Neural crest cell (in vitro differentiated cells): ENCODE results near the gene MAP3K2. TPM values are rescaled to one million over a fixed set of nuclear protein-coding genes. Genes with fewer than 3 reads are reported as not detected.
"Not testable (repeated sequence)": the region's sequence is repeated elsewhere in the genome, so short reads cannot be mapped to it uniquely, and the experiment has no call there.

Source experiments
- DNase-seq: peaks from one replicate; pipeline ENCODE4 v3.0.0; 2021; ENCODE audit warnings: low read depth, mixed read lengths, low spot score
- H3K27ac Mint-ChIP-seq: one replicate; pipeline ENCODE4 v1.8.0; 2021; ENCODE audit warnings: mild to moderate bottlenecking, mixed read lengths; ENCODE audit not compliant: unreplicated experiment
- H3K27me3 Mint-ChIP-seq: 2 replicates; pipeline ENCODE4 v1.8.0; 2021; ENCODE audit warnings: low read depth, mild to moderate bottlenecking, mixed read lengths
- H3K36me3 Mint-ChIP-seq: 2 replicates; pipeline ENCODE4 v1.8.0; 2021; ENCODE audit warnings: low read depth, mild to moderate bottlenecking, mixed read lengths
- H3K4me1 Mint-ChIP-seq: 2 replicates; pipeline ENCODE4 v1.8.0; 2021; ENCODE audit warnings: mixed read lengths
- H3K4me3 Mint-ChIP-seq: one replicate; pipeline ENCODE4 v1.8.0; 2021; ENCODE audit warnings: mild to moderate bottlenecking, mixed read lengths
- H3K9me3 Mint-ChIP-seq: 2 replicates; pipeline ENCODE4 v1.8.0; 2021; ENCODE audit warnings: mixed read lengths
- total RNA-seq: library from RNA; stranded (reverse); gene quantifications from 2 replicates; pipeline ENCODE4 v1.2.1, GENCODE V29; 2021
- TF ChIP-seq, protein P1 (sequence below): fragments of 200-600 bp; sonication (generic); conservative IDR thresholded peaks from 2 replicates; pipeline ENCODE4 v1.5.0; 2021; ENCODE audit warnings: antibody characterized with exemption, mild to moderate bottlenecking

MAP3K2 gene
- total RNA-seq, 1 donor from 2014 or later: 35.1 TPM

- no peaks in the 10 kb centered on the region for H3K36me3 Mint-ChIP-seq
- TF ChIP-seq, protein P1, sequence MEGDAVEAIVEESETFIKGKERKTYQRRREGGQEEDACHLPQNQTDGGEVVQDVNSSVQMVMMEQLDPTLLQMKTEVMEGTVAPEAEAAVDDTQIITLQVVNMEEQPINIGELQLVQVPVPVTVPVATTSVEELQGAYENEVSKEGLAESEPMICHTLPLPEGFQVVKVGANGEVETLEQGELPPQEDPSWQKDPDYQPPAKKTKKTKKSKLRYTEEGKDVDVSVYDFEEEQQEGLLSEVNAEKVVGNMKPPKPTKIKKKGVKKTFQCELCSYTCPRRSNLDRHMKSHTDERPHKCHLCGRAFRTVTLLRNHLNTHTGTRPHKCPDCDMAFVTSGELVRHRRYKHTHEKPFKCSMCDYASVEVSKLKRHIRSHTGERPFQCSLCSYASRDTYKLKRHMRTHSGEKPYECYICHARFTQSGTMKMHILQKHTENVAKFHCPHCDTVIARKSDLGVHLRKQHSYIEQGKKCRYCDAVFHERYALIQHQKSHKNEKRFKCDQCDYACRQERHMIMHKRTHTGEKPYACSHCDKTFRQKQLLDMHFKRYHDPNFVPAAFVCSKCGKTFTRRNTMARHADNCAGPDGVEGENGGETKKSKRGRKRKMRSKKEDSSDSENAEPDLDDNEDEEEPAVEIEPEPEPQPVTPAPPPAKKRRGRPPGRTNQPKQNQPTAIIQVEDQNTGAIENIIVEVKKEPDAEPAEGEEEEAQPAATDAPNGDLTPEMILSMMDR: no peak
- H3K4me1 Mint-ChIP-seq: peaks cover 10% of the 10 kb centered on the region
- no peak overlapping the region for H3K27ac Mint-ChIP-seq
- no peak for DNase-seq
- H3K4me3 Mint-ChIP-seq: no peak overlapping the region
- H3K9me3 Mint-ChIP-seq: no peaks in the 10 kb centered on the region
- peaks cover 20% of the 10 kb centered on the region for H3K27me3 Mint-ChIP-seq
Measured at GRCh38 chr2:127411653-127412369, 24.0 kb upstream of the MAP3K2 start.

DNA sequence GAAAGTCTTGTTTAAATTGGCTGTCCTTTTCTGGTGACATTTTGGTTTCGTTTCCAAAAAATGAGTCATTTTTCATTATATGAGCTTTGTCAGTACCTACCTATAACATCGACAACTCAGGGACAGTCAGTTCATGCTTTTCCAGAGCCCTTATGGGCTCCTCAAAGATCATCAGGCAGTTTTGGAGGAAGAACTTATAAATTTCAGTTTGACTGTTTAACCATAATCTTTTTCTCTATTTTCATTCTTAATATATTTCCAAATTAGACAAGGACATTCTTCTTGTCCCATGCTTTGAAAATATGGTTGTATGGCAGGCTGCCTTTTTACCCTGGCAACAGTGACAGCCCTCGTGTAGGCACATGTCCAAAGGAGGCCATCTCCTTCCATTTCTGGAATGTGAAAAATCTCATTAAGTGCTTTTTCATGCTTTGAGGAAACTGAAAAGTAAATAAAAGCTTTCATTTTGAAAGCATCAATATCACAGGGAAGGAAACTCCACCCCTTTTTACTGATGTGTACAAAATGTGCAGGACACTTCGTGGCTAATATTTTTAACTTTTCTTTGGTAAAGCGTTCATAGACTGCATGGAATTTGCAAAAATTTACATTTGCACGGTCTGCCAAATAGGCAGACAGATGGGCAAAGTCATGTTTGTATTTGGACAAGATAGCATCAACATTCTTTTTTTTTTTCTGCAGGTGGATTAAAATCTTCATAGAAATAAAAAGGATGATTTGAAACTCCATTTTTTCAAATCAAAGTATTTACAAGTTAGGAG lies 23.3 kb upstream of the MAP3K2 start:
- Mint-ChIP-seq H3K27ac (no peak overlapping the region), H3K4me1 (peaks cover 3% of the 10 kb centered on the region), H3K36me3 (no peaks in the 10 kb centered on the region), H3K4me3 (no peak overlapping the region), H3K27me3 (peaks cover 13% of the 10 kb centered on the region), H3K9me3 (no peaks in the 10 kb centered on the region)
- TF ChIP-seq, protein P1: no peak
- no peak for DNase-seq

DNA sequence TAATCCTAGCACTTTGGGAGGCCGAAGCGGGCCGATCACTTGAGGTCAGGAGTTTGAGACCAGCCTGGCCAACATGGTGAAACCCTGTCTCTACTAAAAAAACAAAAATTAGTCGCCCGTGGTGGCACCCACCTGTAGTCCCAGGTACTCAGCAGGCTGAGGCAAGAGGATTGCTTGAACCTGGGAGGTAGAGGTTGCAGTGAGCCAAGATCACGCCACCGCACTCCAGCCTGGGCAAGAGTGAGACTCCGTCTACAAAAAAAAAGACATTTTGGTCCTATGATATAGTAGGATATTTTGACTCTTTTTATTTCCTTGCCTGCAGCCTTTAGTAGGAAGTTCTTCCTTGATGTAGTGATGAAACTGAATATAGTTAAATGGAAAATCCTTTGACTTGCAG lies 21.9 kb upstream of the MAP3K2 start:
- H3K9me3 Mint-ChIP-seq, H3K36me3 Mint-ChIP-seq, H3K4me1 Mint-ChIP-seq, DNase-seq, H3K27ac Mint-ChIP-seq, H3K27me3 Mint-ChIP-seq: not testable (repeated sequence)
- H3K4me3 Mint-ChIP-seq: peak overlapping the region; percentile 7

DNA sequence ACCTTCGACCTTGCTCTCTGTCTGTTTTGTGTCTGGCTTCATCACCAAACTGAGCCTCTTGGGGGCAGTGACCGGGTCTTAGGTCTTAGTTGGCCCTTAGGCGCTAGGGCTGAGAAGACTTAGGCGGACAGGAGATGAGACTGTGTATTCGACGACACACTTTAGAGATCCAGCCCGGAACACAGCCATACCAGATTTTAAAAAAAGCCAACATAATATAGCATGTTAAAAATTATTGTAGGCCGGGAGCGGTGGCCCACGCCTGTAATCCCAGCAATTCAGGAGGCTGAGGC lies 21.0 kb upstream of the MAP3K2 start:
- no peak for DNase-seq
- H3K36me3 Mint-ChIP-seq: no peaks in the 10 kb centered on the region

GRCh38 chr2:127408004-127408806 lies 20.4 kb upstream of the MAP3K2 start:
- no peaks in the 10 kb centered on the region for H3K36me3 Mint-ChIP-seq
- TF ChIP-seq, protein P1: no peak
- peak; percentile 67 for DNase-seq
- H3K27me3 Mint-ChIP-seq: no peaks in the 10 kb centered on the region
- H3K27ac Mint-ChIP-seq: no peak overlapping the region
- peaks cover 3% of the 10 kb centered on the region for H3K4me1 Mint-ChIP-seq
- H3K9me3 Mint-ChIP-seq: no peaks in the 10 kb centered on the region
- peak overlapping the region; percentile 83 for H3K4me3 Mint-ChIP-seq

More for the DNA sequence above, 21.0 kb upstream of the MAP3K2 start:
- H3K27me3 Mint-ChIP-seq: peaks cover 2% of the 10 kb centered on the region
- H3K9me3 Mint-ChIP-seq: no peaks in the 10 kb centered on the region
- peak overlapping the region; percentile 83 for H3K4me3 Mint-ChIP-seq
- no peak overlapping the region for H3K27ac Mint-ChIP-seq
- peaks cover 3% of the 10 kb centered on the region for H3K4me1 Mint-ChIP-seq
- TF ChIP-seq, protein P1: no peak
